K562 (cell line): ENCODE data around the gene TXNRD2. TPM values are rescaled to one million over a fixed set of nuclear protein-coding genes. Genes with fewer than 3 reads are reported as not detected.

Source experiments
- ARID2 ChIP-seq: fragments of 450-650 bp; IDR thresholded peaks from 2 replicates; pipeline ENCODE4 v1.6.1; 2017; ENCODE audit warnings: antibody characterized with exemption, mild to moderate bottlenecking
- CAMTA2 ChIP-seq: fragments of 250-450 bp; sonication (Bioruptor Pico); conservative IDR thresholded peaks from 2 replicates; pipeline ENCODE4 v1.5.1; 2022
- CBX2 ChIP-seq: fragments of 200-600 bp; sonication (generic); IDR thresholded peaks from one replicate; pipeline ENCODE4 v1.6.1; 2012; ENCODE audit warnings: mild to moderate bottlenecking, low read length, inconsistent platforms; ENCODE audit not compliant: insufficient read depth, poor library complexity, severe bottlenecking
- CHD2 ChIP-seq: IDR thresholded peaks from 2 replicates; pipeline ENCODE4 v1.6.1; 2011; ENCODE audit warnings: low read depth, low read length
- GTF2E2 ChIP-seq: fragments of 200-800 bp; sonication (Bioruptor generic); IDR thresholded peaks from 2 replicates; pipeline ENCODE4 v1.6.1; 2016; ENCODE audit warnings: missing genetic modification characterization, missing compliant biosample characterization
- HEY1 ChIP-seq: fragments of 250-450 bp; sonication (Bioruptor Pico); IDR thresholded peaks from 2 replicates; pipeline ENCODE4 v1.5.0; 2020; ENCODE audit warnings: mild to moderate bottlenecking, moderate library complexity, borderline replicate concordance
- HLTF ChIP-seq: fragments of 450-650 bp; IDR thresholded peaks from 2 replicates; pipeline ENCODE4 v1.6.1; 2016
- NFE2L1 ChIP-seq: fragments of 450-650 bp; IDR thresholded peaks from 2 replicates; pipeline ENCODE4 v1.6.1; 2016; ENCODE audit warnings: missing genetic modification characterization, low read depth, mild to moderate bottlenecking, missing compliant biosample characterization, moderate library complexity, borderline replicate concordance
- RERE ChIP-seq: sonication (generic); formaldehyde crosslinking; IDR thresholded peaks from 2 replicates; pipeline ENCODE4 v1.8.0; 2023; ENCODE audit warnings: missing genetic modification reagents, mild to moderate bottlenecking, borderline replicate concordance
- TAF9B ChIP-seq: fragments of 450-650 bp; IDR thresholded peaks from 2 replicates; pipeline ENCODE4 v1.6.1; 2018; ENCODE audit warnings: mild to moderate bottlenecking; ENCODE audit not compliant: partially characterized antibody
- TFE3 ChIP-seq: fragments of 450-650 bp; formaldehyde crosslinking; IDR thresholded peaks from 2 replicates; pipeline ENCODE4 v1.4.0; 2020; ENCODE audit warnings: mild to moderate bottlenecking, mixed read lengths
- ZFP36 ChIP-seq: fragments of 150-350 bp; IDR thresholded peaks from 2 replicates; pipeline ENCODE4 v1.6.1; 2018; ENCODE audit warnings: low read length, low read depth; ENCODE audit not compliant: partially characterized antibody
- ZNF699 ChIP-seq: fragments of 250-450 bp; sonication (Bioruptor Pico); IDR thresholded peaks from 2 replicates; pipeline ENCODE4 v1.8.0; 2021; ENCODE audit warnings: mild to moderate bottlenecking, moderate library complexity; ENCODE audit not compliant: insufficient replicate concordance
- polyA plus RNA-seq, 8 experiments: library from polyadenylated mRNA; depleted of rRNA in 4 of 8; stranded (reverse) in 5 of 8; unstranded in 3 of 8; fragments of >200 nt; fragmentation: Nextera tagmentation in 2 of 8; fragmentation: Illumina TruSeq in 1 of 8; extraction: Ambion mirVana in 2 of 8; extraction: Trizol in 1 of 8; gene quantifications; 2 replicates each; pipeline versions ENCODE4 v1.2.1 to v1.2.3, GENCODE V29; 2011 to 2014; ENCODE audit warnings: inconsistent platforms in 1 of 8, missing spikeins in 1 of 8
- total RNA-seq, 7 experiments: library from RNA; depleted of rRNA in 6 of 7; stranded (reverse); fragments of >200 nt in 6 of 7; fragmentation: Illumina TruSeq in 2 of 7; extraction: Trizol in 2 of 7; gene quantifications; 2 replicates each; pipeline versions ENCODE4 v1.2.1 to v1.2.3, GENCODE V29; 2011 to 2021; ENCODE audit warnings: low replicate concordance in 1 of 7
- TF ChIP-seq, protein P1 (sequence below): fragments of 250-450 bp; sonication (Bioruptor Pico); IDR thresholded peaks from 2 replicates; pipeline ENCODE4 v1.4.0; 2020; ENCODE audit warnings: mild to moderate bottlenecking
- TF ChIP-seq, protein P2 (sequence below): fragments of 250-450 bp; sonication (Bioruptor Pico); IDR thresholded peaks from 2 replicates; pipeline ENCODE4 v1.5.0; 2021; ENCODE audit warnings: mild to moderate bottlenecking, moderate library complexity

The TXNRD2 gene
- total and polyA plus RNA-seq, 9 of the 15 experiments (the other 6 are each of a cell fraction or from before 2014, with no cell fraction given) = 3.3 to 80.2 (median 49.4) TPM

DNA sequence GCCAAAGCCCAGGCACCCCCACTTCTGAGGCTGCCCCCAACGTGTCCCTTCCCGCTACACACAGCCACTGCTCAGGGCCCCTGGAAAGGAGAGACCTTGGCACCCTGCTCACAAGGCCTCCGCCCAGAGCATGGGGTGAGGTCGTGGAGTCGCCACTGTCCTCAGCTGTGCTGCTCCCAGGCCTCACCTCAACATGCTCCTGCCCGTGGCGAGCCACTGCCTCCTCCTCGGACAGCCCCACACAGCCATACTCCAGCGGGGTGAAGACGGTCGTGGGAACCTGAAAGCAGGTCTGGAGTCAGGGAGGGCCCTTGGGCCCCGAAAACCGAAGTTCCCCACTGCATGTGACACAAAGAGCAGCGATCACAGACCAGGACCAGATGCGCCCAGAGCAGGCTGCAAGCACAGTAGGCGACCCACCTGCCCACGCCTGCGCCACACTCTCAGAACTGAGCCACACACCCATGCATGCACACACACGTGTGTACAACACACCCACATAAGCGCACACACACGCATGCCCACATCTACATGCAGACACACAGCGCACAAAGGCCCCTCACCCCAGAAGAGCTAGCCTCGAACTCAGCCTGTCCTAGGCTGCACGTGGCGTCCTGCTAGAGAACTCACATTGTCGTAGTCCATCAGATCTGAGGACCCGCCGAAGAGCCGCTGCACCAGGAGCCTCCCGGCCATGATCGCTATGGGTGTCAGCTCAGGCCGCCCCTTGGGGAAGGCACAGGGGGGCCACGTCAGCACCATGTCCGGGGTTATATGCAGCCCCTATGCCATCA, 61.4 kb downstream of the TXNRD2 start (continued):
- no peak for TF ChIP-seq TFE3 (CRISPR knock-in tag)
- TF ChIP-seq, protein P1, sequence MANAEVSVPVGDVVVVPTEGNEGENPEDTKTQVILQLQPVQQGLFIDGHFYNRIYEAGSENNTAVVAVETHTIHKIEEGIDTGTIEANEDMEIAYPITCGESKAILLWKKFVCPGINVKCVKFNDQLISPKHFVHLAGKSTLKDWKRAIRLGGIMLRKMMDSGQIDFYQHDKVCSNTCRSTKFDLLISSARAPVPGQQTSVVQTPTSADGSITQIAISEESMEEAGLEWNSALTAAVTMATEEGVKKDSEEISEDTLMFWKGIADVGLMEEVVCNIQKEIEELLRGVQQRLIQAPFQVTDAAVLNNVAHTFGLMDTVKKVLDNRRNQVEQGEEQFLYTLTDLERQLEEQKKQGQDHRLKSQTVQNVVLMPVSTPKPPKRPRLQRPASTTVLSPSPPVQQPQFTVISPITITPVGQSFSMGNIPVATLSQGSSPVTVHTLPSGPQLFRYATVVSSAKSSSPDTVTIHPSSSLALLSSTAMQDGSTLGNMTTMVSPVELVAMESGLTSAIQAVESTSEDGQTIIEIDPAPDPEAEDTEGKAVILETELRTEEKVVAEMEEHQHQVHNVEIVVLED (CRISPR knock-in tag) = no peak
- TF ChIP-seq HLTF = no peak
- no peak for TF ChIP-seq RERE (CRISPR knock-in tag)
- TF ChIP-seq CBX2 = no peak
- TF ChIP-seq CAMTA2 (CRISPR knock-in tag) = no peak
- no peak for TF ChIP-seq HEY1 (CRISPR knock-in tag)
- TF ChIP-seq ZFP36 = no peak
- TF ChIP-seq TAF9B = no peak
- no peak for TF ChIP-seq NFE2L1 (tag)
- no peak for TF ChIP-seq GTF2E2
- no peak for TF ChIP-seq ARID2
- TF ChIP-seq ZNF699 (CRISPR knock-in tag) = no peak
- TF ChIP-seq, protein P2, sequence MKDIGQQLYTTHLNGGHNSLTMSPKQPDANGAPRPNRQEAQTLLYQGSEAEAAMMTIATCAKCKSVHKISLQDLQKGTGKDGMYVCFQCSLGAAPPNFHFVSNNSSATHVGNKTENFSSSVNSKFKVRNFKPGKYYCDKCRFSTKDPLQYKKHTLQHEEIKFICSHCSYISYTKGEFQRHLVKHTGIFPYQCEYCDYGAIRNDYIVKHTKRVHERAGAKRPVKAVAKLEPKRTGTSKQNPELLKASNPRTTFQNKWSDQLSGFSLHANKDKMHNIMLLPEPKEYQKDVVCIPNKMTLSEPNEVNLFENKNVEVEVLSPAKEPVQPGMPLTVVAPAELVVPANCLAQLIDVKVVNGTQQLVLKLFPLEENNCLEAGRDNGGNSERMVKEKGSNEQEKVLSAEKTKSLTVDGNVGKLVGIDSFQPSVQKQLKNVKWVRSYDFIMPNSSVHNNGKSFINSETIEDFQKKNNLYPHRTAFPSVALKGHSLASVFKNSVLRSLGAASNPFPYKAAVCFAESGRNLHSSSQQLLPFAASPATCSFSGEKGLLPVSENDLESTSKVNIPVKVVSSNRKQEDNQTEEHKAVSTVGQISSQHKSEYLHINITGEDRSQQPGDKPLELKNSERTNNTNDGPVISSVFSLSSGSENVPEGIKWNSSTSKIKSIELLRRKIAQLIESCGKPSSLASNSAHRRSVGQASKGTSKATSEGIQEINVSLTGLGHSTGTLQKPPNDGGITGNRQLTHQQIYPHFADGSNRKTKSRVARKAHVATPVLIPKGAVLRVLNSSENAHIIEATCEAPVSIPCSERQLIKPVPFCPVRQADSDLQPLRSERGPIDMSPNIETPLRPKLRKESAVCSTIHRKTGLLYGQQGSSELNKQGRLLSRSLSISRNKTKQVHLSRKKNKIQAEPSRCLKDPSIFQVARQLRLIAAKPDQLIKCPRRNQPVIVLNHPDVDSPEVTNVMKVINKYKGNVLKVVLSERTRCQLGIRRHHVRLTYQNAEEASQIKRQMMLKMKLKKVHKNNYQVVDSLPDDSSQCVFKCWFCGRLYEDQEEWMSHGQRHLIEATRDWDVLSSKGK = no peak
- TF ChIP-seq CHD2 = no peak
